Progenitor cell of endocrine pancreas (in vitro differentiated cells): ENCODE results near the gene FARS2. TPM values are rescaled to one million over a fixed set of nuclear protein-coding genes. Genes with fewer than 3 reads are reported as not detected.

Experiments
- DNase-seq: peaks from one replicate; pipeline ENCODE4 v3.0.0; 2021; ENCODE audit warnings: low spot score; ENCODE audit not compliant: unreplicated experiment
- H3K27ac Mint-ChIP-seq: 2 replicates; pipeline ENCODE4 v1.8.0; 2021; ENCODE audit warnings: mild to moderate bottlenecking, moderate library complexity, mixed read lengths
- H3K27me3 Mint-ChIP-seq: 2 replicates; pipeline ENCODE4 v1.8.0; 2021; ENCODE audit warnings: mixed read lengths
- H3K36me3 Mint-ChIP-seq: 2 replicates; pipeline ENCODE4 v1.8.0; 2022; ENCODE audit warnings: mixed read lengths; ENCODE audit not compliant: insufficient read depth
- H3K4me1 Mint-ChIP-seq: 2 replicates; pipeline ENCODE4 v1.8.0; 2021; ENCODE audit warnings: low read depth, mixed read lengths
- H3K4me3 Mint-ChIP-seq: 2 replicates; pipeline ENCODE4 v1.8.0; 2021; ENCODE audit warnings: low read depth, mild to moderate bottlenecking, moderate library complexity, mixed read lengths
- H3K9me3 Mint-ChIP-seq: 2 replicates; pipeline ENCODE4 v1.8.0; 2021; ENCODE audit warnings: low read depth, mixed read lengths
- CTCF ChIP-seq: fragments of 200-600 bp; sonication (generic); IDR thresholded peaks from one replicate; pipeline ENCODE4 v1.5.0; 2021; ENCODE audit warnings: antibody characterized with exemption, mild to moderate bottlenecking; ENCODE audit not compliant: unreplicated experiment
- total RNA-seq: library from RNA; stranded (reverse); gene quantifications from 2 replicates; pipeline ENCODE4 v1.2.1, GENCODE V29; 2021

Gene FARS2
- total RNA-seq, 1 donor from 2014 or later = 20.8 TPM

DNA sequence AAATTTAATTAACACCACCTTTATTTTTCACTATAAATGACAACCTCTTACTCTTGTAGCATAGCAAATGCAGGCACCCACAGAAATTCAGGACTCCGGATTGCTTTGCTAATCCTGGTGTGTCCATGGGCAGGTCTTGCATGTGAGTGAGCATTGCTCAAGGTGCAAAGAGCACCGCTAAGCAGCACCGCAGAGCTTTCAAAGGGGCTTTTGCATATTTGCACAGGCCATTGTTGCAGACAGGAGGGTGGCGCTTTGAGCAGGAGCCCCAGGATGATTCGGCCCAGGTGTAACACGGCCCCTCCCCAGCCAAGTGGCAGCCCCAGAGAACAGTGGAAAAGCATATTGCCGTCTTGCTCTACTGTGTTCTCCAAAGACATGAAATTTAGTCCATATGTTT lies 452.2 kb downstream of the FARS2 start:
- Mint-ChIP-seq H3K4me3 (no peak overlapping the region), H3K4me1 (peaks cover 7% of the 10 kb centered on the region), H3K36me3 (peaks cover 5% of the 10 kb centered on the region), H3K9me3 (peaks cover 12% of the 10 kb centered on the region), H3K27me3 (no peaks in the 10 kb centered on the region), H3K27ac (no peak overlapping the region)
- DNase-seq = no peak
- TF ChIP-seq CTCF = no peak

GRCh38 chr6:5718231-5718947 lies 457.1 kb downstream of the FARS2 start:
- DNase-seq = no peak
- Mint-ChIP-seq H3K27ac (no peak overlapping the region), H3K4me3 (no peak overlapping the region), H3K9me3 (peaks cover 12% of the 10 kb centered on the region), H3K27me3 (no peaks in the 10 kb centered on the region), H3K36me3 (peaks cover 5% of the 10 kb centered on the region), H3K4me1 (peaks cover 4% of the 10 kb centered on the region)
- TF ChIP-seq CTCF = no peak

DNA sequence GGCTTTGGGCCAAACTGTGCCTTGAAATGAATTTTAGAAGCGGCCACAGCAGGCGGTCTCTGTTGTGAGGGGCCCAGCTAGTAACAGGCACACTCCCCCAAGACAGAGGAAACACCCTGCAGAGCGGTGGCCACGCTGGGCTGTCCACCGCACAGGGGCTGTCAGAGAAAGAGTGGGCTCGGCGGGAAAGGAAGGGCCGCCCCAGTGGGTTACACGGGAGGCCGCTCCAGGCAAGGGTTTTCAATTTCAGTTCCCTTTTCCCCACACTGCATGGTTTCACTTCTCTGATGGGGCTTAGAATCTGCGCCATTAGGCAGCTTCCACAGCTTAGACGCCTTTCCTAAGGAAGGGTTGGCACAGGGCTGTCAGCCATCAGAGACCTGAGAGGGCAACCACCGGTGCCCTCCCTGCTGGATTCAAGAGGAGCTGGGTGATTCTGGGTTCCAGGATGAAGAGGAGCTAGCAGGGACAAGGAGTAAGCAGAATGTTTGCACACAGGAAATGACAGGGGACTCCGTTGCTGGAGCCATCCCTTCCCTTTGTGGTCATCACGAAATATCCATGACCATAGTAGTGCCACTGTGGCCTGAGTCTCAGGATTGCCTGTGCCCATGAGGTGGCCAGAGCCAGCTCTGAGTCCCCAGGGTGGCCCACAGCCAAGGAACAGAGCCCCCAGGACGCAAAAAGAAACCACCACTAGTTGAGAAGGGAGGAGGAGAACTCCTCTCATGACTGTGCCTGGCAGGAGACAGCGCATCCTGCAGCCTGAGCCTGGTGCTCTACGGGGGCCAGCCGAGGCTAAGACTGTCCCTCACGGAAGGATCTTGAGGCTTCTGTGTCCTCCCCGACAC lies 462.8 kb downstream of the FARS2 start:
- no peak for TF ChIP-seq CTCF
- DNase-seq = no peak
- Mint-ChIP-seq H3K27ac (no peak overlapping the region), H3K27me3 (no peaks in the 10 kb centered on the region), H3K4me1 (peaks cover 1% of the 10 kb centered on the region), H3K9me3 (no peaks in the 10 kb centered on the region), H3K4me3 (no peak overlapping the region), H3K36me3 (no peaks in the 10 kb centered on the region)

GRCh38 chr6:5724911-5725310 lies 463.6 kb downstream of the FARS2 start:
- H3K9me3 Mint-ChIP-seq = no peaks in the 10 kb centered on the region
- no peak for TF ChIP-seq CTCF
- no peak overlapping the region for H3K27ac Mint-ChIP-seq
- H3K4me3 Mint-ChIP-seq = no peak overlapping the region
- H3K27me3 Mint-ChIP-seq = no peaks in the 10 kb centered on the region
- no peaks in the 10 kb centered on the region for H3K36me3 Mint-ChIP-seq
- no peak for DNase-seq
- H3K4me1 Mint-ChIP-seq = peaks cover 6% of the 10 kb centered on the region

- Mint-ChIP-seq H3K36me3 (no peaks in the 10 kb centered on the region), H3K4me3 (no peak overlapping the region), H3K27me3 (no peaks in the 10 kb centered on the region), H3K9me3 (no peaks in the 10 kb centered on the region), H3K4me1 (peaks cover 9% of the 10 kb centered on the region), H3K27ac (no peak overlapping the region)
- no peak for TF ChIP-seq CTCF
- DNase-seq = no peak
Measured at GRCh38 chr6:5726976-5727718, 465.8 kb downstream of the FARS2 start.
